Parathyroid adenoma (tissue), 2 donors: ENCODE results near the gene EPHA6.

Experiments
- H2AFZ ChIP-seq: fragments of 300-600 bp; sonication (generic); one replicate; pipeline ENCODE4 v1.7.0; 2017; ENCODE audit warnings: antibody characterized with exemption, mild to moderate bottlenecking
- H3K27ac ChIP-seq: fragments of 300-600 bp; sonication (generic); one replicate; pipeline ENCODE4 v1.7.0; 2017
- H3K27me3 ChIP-seq: fragments of 300-600 bp; sonication (generic); one replicate; pipeline ENCODE4 v1.7.0; 2017; ENCODE audit warnings: low read length; ENCODE audit not compliant: control insufficient read depth, insufficient read depth
- H3K36me3 ChIP-seq: fragments of 300-600 bp; sonication (generic); one replicate; pipeline ENCODE4 v1.7.0; 2017; ENCODE audit warnings: low read length; ENCODE audit not compliant: control insufficient read depth, insufficient read depth
- H3K4me1 ChIP-seq: fragments of 300-600 bp; sonication (generic); one replicate; pipeline ENCODE4 v1.7.0; 2017; ENCODE audit warnings: control low read depth
- H3K4me2 ChIP-seq: fragments of 300-600 bp; sonication (generic); one replicate; pipeline ENCODE4 v1.7.0; 2017; ENCODE audit warnings: low read length
- H3K4me3 ChIP-seq: fragments of 300-600 bp; sonication (generic); one replicate; pipeline ENCODE4 v1.7.0; 2017; ENCODE audit warnings: low read depth, low read length
- H3K79me2 ChIP-seq: fragments of 300-600 bp; sonication (generic); one replicate; pipeline ENCODE4 v1.7.0; 2017; ENCODE audit warnings: control low read depth
- H3K9ac ChIP-seq: fragments of 300-600 bp; sonication (generic); one replicate; pipeline ENCODE4 v1.7.0; 2017; ENCODE audit warnings: mild to moderate bottlenecking
- H3K9me3 ChIP-seq: fragments of 300-600 bp; sonication (generic); one replicate; pipeline ENCODE4 v1.7.0; 2017; ENCODE audit warnings: low read length; ENCODE audit not compliant: control insufficient read depth
- CTCF ChIP-seq: fragments of 300-600 bp; sonication (generic); IDR thresholded peaks from one replicate; pipeline ENCODE4 v1.7.0; 2017; ENCODE audit warnings: antibody characterized with exemption, mild to moderate bottlenecking
- donor health status: primary hyperparathyroidism.

EPHA6 gene

GRCh38 chr3:97662762-97663161, 848.4 kb downstream of the EPHA6 start:
- Histone ChIP-seq H3K79me2 (no peaks in the 10 kb centered on the region), H3K27me3 (no peaks in the 10 kb centered on the region), H3K9me3 (no peaks in the 10 kb centered on the region), H3K9ac (no peak overlapping the region), H3K4me3 (no peak overlapping the region), H3K4me1 (no peaks in the 10 kb centered on the region), H3K4me2 (no peak overlapping the region), H3K27ac (no peak overlapping the region), H3K36me3 (no peaks in the 10 kb centered on the region), H2AFZ (no peak overlapping the region)
- no peak for TF ChIP-seq CTCF

GRCh38 chr3:97665896-97666295, 851.5 kb downstream of the EPHA6 start:
- Histone ChIP-seq H3K9me3 (no peaks in the 10 kb centered on the region), H3K9ac (no peak overlapping the region), H3K4me3 (no peak overlapping the region), H3K27me3 (no peaks in the 10 kb centered on the region), H3K4me1 (no peaks in the 10 kb centered on the region), H3K4me2 (no peak overlapping the region), H3K27ac (no peak overlapping the region), H3K79me2 (no peaks in the 10 kb centered on the region), H2AFZ (no peak overlapping the region), H3K36me3 (no peaks in the 10 kb centered on the region)
- TF ChIP-seq CTCF, result no peak

GRCh38 chr3:97670952-97671351, 856.6 kb downstream of the EPHA6 start:
- no peaks in the 10 kb centered on the region for H3K4me1 ChIP-seq
- no peak overlapping the region for H3K9ac ChIP-seq
- no peak overlapping the region for H3K4me3 ChIP-seq
- no peaks in the 10 kb centered on the region for H3K79me2 ChIP-seq
- no peak overlapping the region for H3K4me2 ChIP-seq
- no peaks in the 10 kb centered on the region for H3K36me3 ChIP-seq
- H3K27me3 ChIP-seq, result no peaks in the 10 kb centered on the region
- no peak overlapping the region for H3K27ac ChIP-seq
- no peak overlapping the region for H2AFZ ChIP-seq
- no peaks in the 10 kb centered on the region for H3K9me3 ChIP-seq
- no peak for TF ChIP-seq CTCF

- H3K9ac ChIP-seq, result no peak overlapping the region
- no peak overlapping the region for H3K27ac ChIP-seq
- H3K4me3 ChIP-seq, result no peak overlapping the region
- H2AFZ ChIP-seq, result no peak overlapping the region
- H3K4me2 ChIP-seq, result no peak overlapping the region
- no peaks in the 10 kb centered on the region for H3K36me3 ChIP-seq
- TF ChIP-seq CTCF, result no peak
- H3K27me3 ChIP-seq, result no peaks in the 10 kb centered on the region
- no peaks in the 10 kb centered on the region for H3K9me3 ChIP-seq
- no peaks in the 10 kb centered on the region for H3K4me1 ChIP-seq
- no peaks in the 10 kb centered on the region for H3K79me2 ChIP-seq
These were observed 859.1 kb downstream of the EPHA6 start for GRCh38 chr3:97673357-97673997.

- TF ChIP-seq CTCF, result no peak
- Histone ChIP-seq H3K4me3 (no peak overlapping the region), H3K27ac (no peak overlapping the region), H3K9ac (no peak overlapping the region), H3K36me3 (no peaks in the 10 kb centered on the region), H3K4me1 (no peaks in the 10 kb centered on the region), H3K4me2 (no peak overlapping the region), H2AFZ (no peak overlapping the region), H3K79me2 (no peaks in the 10 kb centered on the region), H3K27me3 (no peaks in the 10 kb centered on the region), H3K9me3 (no peaks in the 10 kb centered on the region)
These were observed 860.1 kb downstream of the EPHA6 start for GRCh38 chr3:97674461-97674860.
